H1 (cell line): ENCODE measurements around the gene NUBPL. TPM values are rescaled to one million over a fixed set of nuclear protein-coding genes. Genes with fewer than 3 reads are reported as not detected.

ENCODE experiments used
- CTCF ChIA-PET: fragments of 300-600 bp; sonication (Branson Sonifier 250); formaldehyde crosslinking; loops from one replicate; lab custom pipeline; 2021; ENCODE audit not compliant: partially characterized antibody; lab: Charles Lee
- POLR2A ChIA-PET: fragments of 300-600 bp; sonication (Branson Sonifier 250); formaldehyde crosslinking; loops from one replicate; lab custom pipeline; 2021; ENCODE audit warnings: inconsistent platforms; ENCODE audit not compliant: partially characterized antibody; lab: Charles Lee
- DNase-seq, 2 experiments: peaks; one replicate each; pipeline versions ENCODE4 v3.0.0 to v3.0.0-alpha.2; 2010 to 2022; ENCODE audit warnings: low spot score in 2 of 2, low read depth in 1 of 2, mixed read lengths in 1 of 2
- FAIRE-seq: peaks from 2 replicates; lab custom pipeline; 2011; peaks lifted over from hg19 to GRCh38; lab: Jason Lieb, UNC
- H2AFZ ChIP-seq: 2 replicates; pipeline ENCODE4 v1.8.1; 2012; ENCODE audit warnings: low read length, inconsistent platforms
- H2AK5ac ChIP-seq: 2 replicates; pipeline ENCODE4 v1.6.1; 2013; ENCODE audit warnings: low read depth, low read length
- H2BK120ac ChIP-seq: replicated peaks from 2 replicates; pipeline ENCODE3; 2013; ENCODE audit warnings: low read depth, low read length, inconsistent platforms
- H2BK12ac ChIP-seq: 2 replicates; pipeline ENCODE4 v1.6.1; 2013; ENCODE audit warnings: low read depth, low read length
- H2BK15ac ChIP-seq: 2 replicates; pipeline ENCODE4 v1.6.1; 2013; ENCODE audit warnings: low read length
- H2BK20ac ChIP-seq: 2 replicates; pipeline ENCODE4 v1.6.1; 2013; ENCODE audit warnings: low read length
- H2BK5ac ChIP-seq: 2 replicates; pipeline ENCODE4 v1.6.1; 2013; ENCODE audit warnings: low read depth, low read length
- H3K14ac ChIP-seq: 2 replicates; pipeline ENCODE4 v1.6.1; 2013; ENCODE audit warnings: inconsistent platforms; ENCODE audit not compliant: insufficient read length
- H3K18ac ChIP-seq: 2 replicates; pipeline ENCODE4 v1.6.1; 2013; ENCODE audit warnings: low read length; ENCODE audit errors: extremely low read depth
- H3K23ac ChIP-seq: 2 replicates; pipeline ENCODE4 v1.6.1; 2013; ENCODE audit warnings: inconsistent platforms; ENCODE audit not compliant: insufficient read length
- H3K23me2 ChIP-seq: 2 replicates; pipeline ENCODE4 v1.6.1; 2013; ENCODE audit warnings: low read depth, low read length
- H3K27ac ChIP-seq: 2 replicates; pipeline ENCODE4 v1.6.1; 2011; ENCODE audit warnings: low read depth, low read length, inconsistent platforms
- H3K27me3 ChIP-seq, 4 experiments: replicated peaks in 1 of 4; 1 replicate in 1 of 4; 2 replicates in 3 of 4; pipeline versions ENCODE4 v1.6.1 to v1.8.1; 2011 to 2013; ENCODE audit warnings: low read length in 3 of 4, mild to moderate bottlenecking in 3 of 4, inconsistent platforms in 2 of 4, mixed read lengths in 2 of 4, moderate library complexity in 1 of 4; ENCODE audit not compliant: control insufficient read depth in 3 of 4, insufficient read depth in 3 of 4; ENCODE audit errors: extremely low read depth in 1 of 4
- H3K36me3 ChIP-seq, 4 experiments: 2 replicates each; pipeline versions ENCODE4 v1.6.1 to v1.8.1; 2011 to 2013; ENCODE audit warnings: mild to moderate bottlenecking in 4 of 4, low read length in 3 of 4, moderate library complexity in 2 of 4, control low read depth in 1 of 4, inconsistent platforms in 1 of 4; ENCODE audit not compliant: insufficient read depth in 4 of 4, control insufficient read depth in 2 of 4
- H3K4ac ChIP-seq: replicated peaks from 2 replicates; pipeline ENCODE3; 2013; ENCODE audit warnings: low read length, low read depth, mixed read lengths, inconsistent platforms; ENCODE audit not compliant: insufficient read length
- H3K4me1 ChIP-seq, 4 experiments: replicated peaks in 1 of 4; 1 replicate in 1 of 4; 2 replicates in 3 of 4; pipeline versions ENCODE4 v1.6.1 to v1.8.1; 2011 to 2013; ENCODE audit warnings: low read length in 3 of 4, inconsistent platforms in 2 of 4, mixed read lengths in 1 of 4; ENCODE audit not compliant: insufficient read depth in 4 of 4, control insufficient read depth in 3 of 4
- H3K4me2 ChIP-seq, 2 experiments: 2 replicates each; pipeline versions ENCODE4 v1.6.1 to v1.8.1; 2011 to 2013; ENCODE audit warnings: low read depth in 2 of 2, low read length in 2 of 2, control low read depth in 1 of 2, inconsistent platforms in 1 of 2, mild to moderate bottlenecking in 1 of 2; ENCODE audit not compliant: insufficient read depth in 1 of 2
- H3K4me3 ChIP-seq, 4 experiments: fragments of 200-600, 300-600 bp in 1 of 4; sonication (generic), shearing (Covaris generic), sonication (Bioruptor Twin) in 1 of 4; 2 replicates each; pipeline versions ENCODE4 v1.5.1 to v1.8.1; 2011 to 2016; ENCODE audit warnings: low read length in 4 of 4, low read depth in 3 of 4, control low read depth in 2 of 4, inconsistent platforms in 2 of 4, mild to moderate bottlenecking in 2 of 4, mixed read lengths in 1 of 4, moderate library complexity in 1 of 4; ENCODE audit not compliant: insufficient read depth in 2 of 4; ENCODE audit errors: extremely low read depth in 1 of 4
- H3K56ac ChIP-seq: replicated peaks from 2 replicates; pipeline ENCODE3; 2013; ENCODE audit warnings: low read depth, mild to moderate bottlenecking, mixed read lengths, low read length, inconsistent platforms; ENCODE audit not compliant: insufficient read length
- H3K79me1 ChIP-seq: 2 replicates; pipeline ENCODE4 v1.6.1; 2013; ENCODE audit warnings: low read depth, low read length, control low read depth
- H3K79me2 ChIP-seq, 2 experiments: 2 replicates each; pipeline versions ENCODE4 v1.6.1 to v1.8.1; 2012 to 2013; ENCODE audit warnings: low read length in 2 of 2, mild to moderate bottlenecking in 2 of 2, inconsistent platforms in 1 of 2; ENCODE audit not compliant: insufficient read depth in 2 of 2, control insufficient read depth in 1 of 2
- H3K9ac ChIP-seq, 4 experiments: replicated peaks in 1 of 4; 1 replicate in 1 of 4; 2 replicates in 3 of 4; pipeline versions ENCODE4 v1.6.1 to v1.8.1; 2011 to 2013; ENCODE audit warnings: low read depth in 3 of 4, low read length in 3 of 4, control low read depth in 2 of 4, mild to moderate bottlenecking in 2 of 4, moderate library complexity in 2 of 4, inconsistent platforms in 1 of 4; ENCODE audit errors: extremely low read depth in 1 of 4
- H3K9me3 ChIP-seq, 2 experiments: 2 replicates each; pipeline versions ENCODE4 v1.6.1 to v1.8.1; 2012 to 2013; ENCODE audit warnings: mild to moderate bottlenecking in 2 of 2, moderate library complexity in 2 of 2, control low read depth in 1 of 2, inconsistent platforms in 1 of 2, low read depth in 1 of 2, low read length in 1 of 2, mixed read lengths in 1 of 2; ENCODE audit not compliant: insufficient read depth in 2 of 2
- H4K20me1 ChIP-seq, 2 experiments: replicated peaks in 1 of 2; 2 replicates each; pipeline versions ENCODE3 to v1.8.1; 2011 to 2013; ENCODE audit warnings: inconsistent platforms in 2 of 2, low read length in 2 of 2, mild to moderate bottlenecking in 1 of 2; ENCODE audit not compliant: insufficient read depth in 2 of 2, control insufficient read depth in 1 of 2
- H4K5ac ChIP-seq: 2 replicates; pipeline ENCODE4 v1.6.1; 2013; ENCODE audit warnings: low read length, low read depth, mixed read lengths, inconsistent platforms; ENCODE audit not compliant: insufficient read length
- H4K8ac ChIP-seq: 2 replicates; pipeline ENCODE4 v1.8.0; 2013; ENCODE audit warnings: mild to moderate bottlenecking, moderate library complexity, low read length, inconsistent platforms; ENCODE audit not compliant: insufficient read depth; ENCODE audit errors: extremely low read depth
- H4K91ac ChIP-seq: replicated peaks from 2 replicates; pipeline ENCODE3; 2013; ENCODE audit warnings: low read length, mixed read lengths, inconsistent platforms; ENCODE audit not compliant: insufficient read length
- BACH1 ChIP-seq: IDR thresholded peaks from 2 replicates; pipeline ENCODE4 v1.6.1; 2012; ENCODE audit warnings: low read length, improper control_type of control experiment
- CEBPB ChIP-seq: IDR thresholded peaks from 2 replicates; pipeline ENCODE4 v1.6.1; 2012; ENCODE audit warnings: low read depth, low read length
- EP300 ChIP-seq, 2 experiments: IDR thresholded peaks; 1 replicate in 1 of 2; 2 replicates in 1 of 2; pipeline ENCODE4 v1.6.1; 2011 to 2012; ENCODE audit warnings: low read depth in 2 of 2, low read length in 2 of 2, mild to moderate bottlenecking in 2 of 2, borderline replicate concordance in 1 of 2, inconsistent platforms in 1 of 2, moderate library complexity in 1 of 2
- FOSL1 ChIP-seq: IDR thresholded peaks from 2 replicates; pipeline ENCODE4 v1.6.1; 2011; ENCODE audit warnings: mild to moderate bottlenecking, low read depth, low read length, moderate library complexity; ENCODE audit not compliant: insufficient read depth
- GTF2F1 ChIP-seq: IDR thresholded peaks from 2 replicates; pipeline ENCODE4 v1.6.1; 2012; ENCODE audit warnings: low read depth, low read length, improper control_type of control experiment, borderline replicate concordance
- KDM1A ChIP-seq: fragments of 200-600, 300-600 bp; sonication (generic); IDR thresholded peaks from 2 replicates; pipeline ENCODE4 v1.7.1; 2016; ENCODE audit warnings: mild to moderate bottlenecking, low read length, borderline replicate concordance
- KDM5A ChIP-seq: fragments of 200-600 bp; IDR thresholded peaks from 2 replicates; pipeline ENCODE4 v1.7.1; 2012; ENCODE audit warnings: mild to moderate bottlenecking, low read length, inconsistent platforms, mixed read lengths
- NANOG ChIP-seq: IDR thresholded peaks from 2 replicates; pipeline ENCODE4 v1.6.1; 2011; ENCODE audit warnings: low read length, low read depth, mild to moderate bottlenecking, inconsistent platforms; ENCODE audit not compliant: insufficient read depth, poor library complexity, severe bottlenecking
- PHF8 ChIP-seq: fragments of 200-600 bp; sonication (generic); conservative IDR thresholded peaks from 2 replicates; pipeline ENCODE4 v1.7.1; 2012; ENCODE audit warnings: low read depth, mild to moderate bottlenecking, inconsistent platforms, low read length, moderate library complexity
- SAP30 ChIP-seq: fragments of 300-600 bp; sonication (generic); IDR thresholded peaks from 2 replicates; pipeline ENCODE4 v1.7.1; 2012; ENCODE audit warnings: low read length, moderate library complexity, mild to moderate bottlenecking, inconsistent platforms; ENCODE audit not compliant: insufficient read depth, insufficient replicate concordance
- TBP ChIP-seq: IDR thresholded peaks from 2 replicates; pipeline ENCODE4 v1.6.1; 2011; ENCODE audit warnings: low read depth, low read length, improper control_type of control experiment
- TEAD4 ChIP-seq: IDR thresholded peaks from 2 replicates; pipeline ENCODE4 v1.6.1; 2012; ENCODE audit warnings: low read depth, low read length, inconsistent platforms, mixed read lengths
- USF2 ChIP-seq: IDR thresholded peaks from 2 replicates; pipeline ENCODE4 v1.6.1; 2011; ENCODE audit warnings: low read length, improper control_type of control experiment
- WGBS, 2 experiments: shearing (Covaris generic) in 1 of 2; methylation state at CpG; one replicate each; pipeline versions ENCODE4 v1.1.6 to v1.1.7; 2013 to 2015; ENCODE audit warnings: low lambda C conversion rate in 2 of 2, mixed read lengths in 2 of 2, inconsistent platforms in 1 of 2, low coverage in 1 of 2, missing lambda C conversion rate in 1 of 2; ENCODE audit not compliant: insufficient replicate concordance in 2 of 2, insufficient coverage in 1 of 2, insufficient read length in 1 of 2; ENCODE audit errors: extremely low coverage in 1 of 2, missing lambda C conversion rate in 1 of 2; 5-methylcytosine and 5-hydroxymethylcytosine counted together
- polyA plus RNA-seq, 7 experiments: library from polyadenylated mRNA; depleted of rRNA in 3 of 7; stranded (reverse) in 5 of 7; unstranded in 2 of 7; fragments of >200 nt in 5 of 7; fragments of 200-250 nt in 2 of 7; gene quantifications; 1 replicate in 5 of 7; 2 replicates in 1 of 7; 4 replicates in 1 of 7; pipeline versions ENCODE4 v1.2.1 to v1.2.3, GENCODE V29; 2011 to 2013; ENCODE audit warnings: missing spikeins in 2 of 7, mixed read lengths in 2 of 7
- total RNA-seq: library from RNA; stranded (reverse); fragmentation: NEBNext Ultra II Directional; extraction: Animal tissue kit (Norgen Biotek cat#: 25700); gene quantifications from 2 replicates; pipeline ENCODE4 v1.2.1, GENCODE V29; 2021

The NUBPL gene
- total and polyA plus RNA-seq, 2 of the 8 experiments (the other 6 are each of a cell fraction or from before 2014, with no cell fraction given): 1.6 to 6.8 TPM

GRCh38 chr14:31580234-31580633 is 19.0 kb downstream of the NUBPL start:
- Histone ChIP-seq H3K36me3 (no peaks in the 10 kb centered on the region), H3K4me3 (no peak overlapping the region), H3K9me3 (peaks cover 0 to 11% of the 10 kb centered on the region in 2 experiments; a peak in 3 of 4 replicates), H4K20me1 (peaks cover 0 to 3% of the 10 kb centered on the region in 2 experiments), H3K79me1 (no peaks in the 10 kb centered on the region), H2AFZ (no peak overlapping the region), H2BK12ac (no peak overlapping the region), H3K18ac (no peak overlapping the region), H3K56ac (no peak overlapping the region), H4K5ac (no peak overlapping the region), H4K91ac (no peak overlapping the region), H2BK120ac (no peak overlapping the region), H3K23ac (no peak overlapping the region), H3K4me1 (no peaks in the 10 kb centered on the region), H2AK5ac (no peak overlapping the region), H3K14ac (no peak overlapping the region), H3K23me2 (no peaks in the 10 kb centered on the region), H2BK15ac (no peak overlapping the region), H3K4ac (no peak overlapping the region), H4K8ac (no peak overlapping the region), H3K9ac (no peak overlapping the region), H3K4me2 (no peak overlapping the region), H3K27me3 (no peaks in the 10 kb centered on the region), H3K27ac (no peak overlapping the region), H2BK5ac (no peak overlapping the region), H3K79me2 (no peaks in the 10 kb centered on the region), H2BK20ac (no peak overlapping the region)
- CTCF ChIA-PET: no interaction called here
- POLR2A ChIA-PET: no interaction called here
- DNase-seq (no peak), FAIRE-seq (no peak)
- WGBS, 2 experiments: 70% methylated on average over 3 of the region's 3 CpGs; no CpG with 5 or more reads in 1 of the 2 experiments
- TF ChIP-seq TBP (no peak), CEBPB (no peak), BACH1 (no peak), NANOG (no peak), EP300 (IDR thresholded peaks at IDR 0.05; ENCODE audit: borderline replicate concordance in 1 of 2, low read depth in 2 of 2, low read length in 2 of 2) (no peak), KDM1A (no peak), GTF2F1 (no peak), KDM5A (no peak), TEAD4 (no peak), USF2 (no peak), FOSL1 (no peak), SAP30 (no peak), PHF8 (no peak)
